ENCODE measurements around the gene DAAM2. TPM values are rescaled to one million over a fixed set of nuclear protein-coding genes. Genes with fewer than 3 reads are reported as not detected.

The DAAM2 gene
- polyA plus RNA-seq, 1 donor (not counting 4 experiments of a cell fraction or from before 2014, with no cell fraction given), result not detected

GRCh38 chr6:39901670-39902069, 109.5 kb downstream of the DAAM2 start:
- no peak overlapping the region for H3K4me3 ChIP-seq (ENCODE audit: control insufficient read depth in 2 of 3, extremely low read depth in 1 of 3, insufficient read depth in 2 of 3, low read depth in 1 of 3, low read length in 3 of 3)
- no peaks in the 10 kb centered on the region for H3K4me1 ChIP-seq (ENCODE audit: control insufficient read depth, extremely low read depth, insufficient read depth, low read length)
- no peaks in the 10 kb centered on the region for H3K36me3 ChIP-seq (ENCODE audit: control insufficient read depth in 2 of 2, extremely low read depth in 1 of 2, insufficient read depth in 2 of 2, low read length in 2 of 2)
- H3K9ac ChIP-seq (ENCODE audit: control insufficient read depth, extremely low read depth, insufficient read depth, low read length), result no peak overlapping the region
- no peak overlapping the region for H3K4me2 ChIP-seq (ENCODE audit: control insufficient read depth, extremely low read depth, insufficient read depth, low read depth, low read length)
- no peaks in the 10 kb centered on the region for H3K9me1 ChIP-seq (ENCODE audit: control insufficient read depth, extremely low read depth, insufficient read depth, low read length)
- H3K27me3 ChIP-seq (ENCODE audit: control insufficient read depth, extremely low read depth, insufficient read depth, low read length), result no peaks in the 10 kb centered on the region
- no peaks in the 10 kb centered on the region for H3K9me3 ChIP-seq (ENCODE audit: control insufficient read depth, low read depth, low read length)
- DNase-seq (ENCODE audit: low read depth, low spot score) (no peak), FAIRE-seq (no peak)
- H3K27ac ChIP-seq (ENCODE audit: control insufficient read depth, insufficient read depth, low read length), result no peak overlapping the region
- TF ChIP-seq CTCF (optimal IDR thresholded peaks at IDR 0.05 in 1 of 3, IDR thresholded peaks at IDR 0.05 in 1 of 3, conservative IDR thresholded peaks at IDR 0.05 in 1 of 3; ENCODE audit: extremely low read depth in 1 of 3, insufficient read depth in 2 of 3, low read length in 3 of 3) (no peak), EZH2 (IDR thresholded peaks at IDR 0.05; ENCODE audit: low read length) (no peak)
- dilution Hi-C loops (cut with MboI; ENCODE audit: extremely low pct_ligation_motif_present, low sequenced_read_pairs), result no loop called here
- no peaks in the 10 kb centered on the region for H3K79me2 ChIP-seq (ENCODE audit: control insufficient read depth, insufficient read depth, low read length)
- H2AFZ ChIP-seq (ENCODE audit: control insufficient read depth, low read length), result no peak overlapping the region
- H4K20me1 ChIP-seq (ENCODE audit: control insufficient read depth, extremely low read depth, insufficient read depth, low read length), result no peaks in the 10 kb centered on the region

- Histone ChIP-seq H3K27ac (ENCODE audit: control insufficient read depth, insufficient read depth, low read length) (no peak overlapping the region), H3K36me3 (ENCODE audit: control insufficient read depth in 2 of 2, extremely low read depth in 1 of 2, insufficient read depth in 2 of 2, low read length in 2 of 2) (no peaks in the 10 kb centered on the region), H3K9me1 (ENCODE audit: control insufficient read depth, extremely low read depth, insufficient read depth, low read length) (no peaks in the 10 kb centered on the region), H3K4me2 (ENCODE audit: control insufficient read depth, extremely low read depth, insufficient read depth, low read depth, low read length) (no peak overlapping the region), H2AFZ (ENCODE audit: control insufficient read depth, low read length) (no peak overlapping the region), H3K9me3 (ENCODE audit: control insufficient read depth, low read depth, low read length) (no peaks in the 10 kb centered on the region), H3K4me1 (ENCODE audit: control insufficient read depth, extremely low read depth, insufficient read depth, low read length) (no peaks in the 10 kb centered on the region), H3K4me3 (ENCODE audit: control insufficient read depth in 2 of 3, extremely low read depth in 1 of 3, insufficient read depth in 2 of 3, low read depth in 1 of 3, low read length in 3 of 3) (no peak overlapping the region), H4K20me1 (ENCODE audit: control insufficient read depth, extremely low read depth, insufficient read depth, low read length) (no peaks in the 10 kb centered on the region), H3K27me3 (ENCODE audit: control insufficient read depth, extremely low read depth, insufficient read depth, low read length) (no peaks in the 10 kb centered on the region), H3K79me2 (ENCODE audit: control insufficient read depth, insufficient read depth, low read length) (no peaks in the 10 kb centered on the region), H3K9ac (ENCODE audit: control insufficient read depth, extremely low read depth, insufficient read depth, low read length) (no peak overlapping the region)
- dilution Hi-C loops (cut with MboI; ENCODE audit: extremely low pct_ligation_motif_present, low sequenced_read_pairs), result no loop called here
- no peak for TF ChIP-seq EZH2 (IDR thresholded peaks at IDR 0.05; ENCODE audit: low read length)
- no peak for TF ChIP-seq CTCF (optimal IDR thresholded peaks at IDR 0.05 in 1 of 3, IDR thresholded peaks at IDR 0.05 in 1 of 3, conservative IDR thresholded peaks at IDR 0.05 in 1 of 3; ENCODE audit: extremely low read depth in 1 of 3, insufficient read depth in 2 of 3, low read length in 3 of 3)
- no peak for FAIRE-seq
- DNase-seq (ENCODE audit: low read depth, low spot score), result no peak
These were observed 110.0 kb downstream of the DAAM2 start for GRCh38 chr6:39902136-39902535.
